NCI-H2196 (cell line): ENCODE data around the gene DSEL.

Source experiments
- DNase-seq: peaks from one replicate; lab custom pipeline; 2025; ENCODE audit not compliant: unreplicated experiment; lab: John Stamatoyannopoulos, UW

DSEL gene

DNA sequence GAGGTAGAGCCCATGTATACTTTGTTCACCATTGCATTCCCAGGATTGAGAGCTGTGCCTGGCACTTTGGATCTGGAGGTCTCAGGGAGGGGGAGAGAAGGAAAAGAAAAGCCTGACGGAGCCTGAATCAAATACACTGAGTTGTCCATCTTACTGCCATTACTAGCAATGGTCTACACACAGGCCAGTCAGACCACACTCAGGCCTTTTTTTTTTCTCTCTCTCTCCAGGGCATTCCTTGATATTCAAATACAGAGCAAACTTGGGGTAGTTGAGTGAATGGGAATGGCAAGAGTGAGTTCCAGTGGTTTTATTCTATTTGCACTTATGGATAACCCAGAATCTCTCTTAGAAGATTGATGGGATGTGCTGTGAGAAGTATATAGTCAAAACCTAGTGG is 11.8 kb downstream of the DSEL start:
- no peak for DNase-seq

GRCh38 chr18:67500522-67501205 is 15.9 kb downstream of the DSEL start:
- DNase-seq, result no peak

DNA sequence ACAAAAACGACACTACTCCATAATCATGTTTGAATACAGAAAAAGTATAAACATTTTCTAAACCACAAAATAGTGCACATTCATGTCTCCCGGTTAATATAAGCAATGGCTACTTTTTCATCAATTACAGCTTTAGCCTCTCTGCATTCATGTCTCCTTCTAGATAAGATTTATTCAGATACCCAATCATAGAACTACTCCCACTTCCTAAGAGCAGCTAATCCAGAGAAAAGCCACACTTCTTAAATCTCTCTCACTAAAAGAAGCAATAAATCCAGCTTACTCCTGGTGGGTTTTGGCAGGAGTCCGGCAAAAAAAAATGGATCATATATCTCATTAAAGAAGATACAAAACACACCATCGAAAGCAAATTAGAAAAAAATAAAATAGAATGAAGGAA is 20.1 kb downstream of the DSEL start:
- no peak for DNase-seq

DNA sequence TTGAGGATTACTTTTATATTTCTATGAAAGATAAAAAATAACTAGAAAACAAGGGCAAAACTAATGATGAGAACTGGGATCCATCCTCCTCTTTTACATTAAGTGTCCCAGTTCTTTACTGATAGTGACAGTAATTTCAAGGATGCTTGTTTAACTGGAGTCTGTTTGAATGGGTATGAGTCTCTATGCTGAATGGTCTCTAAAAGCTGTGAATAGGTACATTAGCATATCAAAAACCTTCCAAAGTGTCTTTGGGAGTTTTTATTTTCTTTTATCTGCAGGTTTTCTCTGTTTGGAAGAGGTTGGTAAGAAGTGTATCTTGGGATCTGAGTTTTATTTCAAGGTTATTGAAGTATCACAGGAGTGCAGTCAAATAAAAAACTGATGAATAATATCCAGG is 30.0 kb downstream of the DSEL start:
- no peak for DNase-seq

DNA sequence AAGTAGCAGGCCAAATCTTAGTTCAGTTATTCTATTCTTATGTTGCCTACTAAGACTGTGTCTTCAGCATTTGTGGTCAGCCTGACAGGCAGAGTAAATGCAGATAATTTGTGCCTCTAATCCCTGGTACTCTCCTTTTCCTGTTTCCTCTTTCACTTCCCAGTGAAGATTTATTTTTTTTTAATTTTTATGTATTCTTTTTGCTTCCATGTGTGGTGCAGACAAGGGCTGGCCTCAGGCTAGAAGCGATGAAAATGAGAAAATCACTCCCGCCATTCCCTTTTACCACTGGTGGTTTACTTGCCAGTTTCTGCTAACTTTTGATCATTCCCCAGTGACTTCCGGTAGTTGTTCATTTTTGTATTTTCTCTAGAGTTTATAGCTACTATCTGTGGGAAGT is 30.9 kb downstream of the DSEL start:
- no peak for DNase-seq

DNA sequence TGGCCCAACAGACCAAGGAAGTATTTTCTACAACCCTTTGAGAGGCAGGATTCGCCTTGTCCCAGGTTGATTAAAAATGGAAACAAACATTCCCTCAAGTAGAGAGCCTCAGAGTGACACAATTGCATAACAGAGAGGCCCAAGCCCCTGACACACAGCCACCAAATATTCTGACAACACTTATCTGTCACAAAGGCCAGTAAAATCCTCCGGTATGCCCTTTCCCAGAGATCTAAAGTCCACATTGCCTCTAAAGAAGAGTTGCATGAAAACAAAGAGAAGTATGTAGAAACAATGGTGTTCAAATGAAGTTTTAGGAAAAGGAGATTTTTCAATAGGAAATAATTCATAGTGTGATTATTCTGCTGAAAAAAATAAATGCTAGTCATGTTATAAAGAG is 32.1 kb downstream of the DSEL start:
- no peak for DNase-seq

GRCh38 chr18:67483952-67484351 is 32.6 kb downstream of the DSEL start:
- DNase-seq, result no peak

DNA sequence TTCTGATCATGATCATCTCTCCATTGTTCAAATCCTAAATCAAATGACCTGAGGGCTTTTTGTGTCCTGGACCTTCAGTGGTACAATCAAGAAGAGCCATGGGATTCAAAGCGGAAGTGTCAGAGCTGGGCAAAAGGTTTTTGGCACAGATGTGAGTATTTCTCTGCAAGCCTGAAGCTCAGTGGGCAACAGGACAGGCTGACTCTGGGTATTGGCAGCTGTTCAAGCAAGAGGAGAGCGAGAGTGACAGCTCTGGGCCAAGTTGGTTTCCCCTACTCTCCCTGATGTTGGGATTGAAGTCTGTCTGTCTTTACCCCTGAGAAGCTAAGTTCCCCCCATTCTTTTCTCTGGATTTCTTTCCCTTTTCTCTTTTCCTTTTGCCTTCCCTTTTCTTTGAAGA is 33.3 kb downstream of the DSEL start:
- DNase-seq, result no peak

- DNase-seq, result no peak
Observed at GRCh38 chr18:67478249-67478648, 38.3 kb downstream of the DSEL start.

DNA sequence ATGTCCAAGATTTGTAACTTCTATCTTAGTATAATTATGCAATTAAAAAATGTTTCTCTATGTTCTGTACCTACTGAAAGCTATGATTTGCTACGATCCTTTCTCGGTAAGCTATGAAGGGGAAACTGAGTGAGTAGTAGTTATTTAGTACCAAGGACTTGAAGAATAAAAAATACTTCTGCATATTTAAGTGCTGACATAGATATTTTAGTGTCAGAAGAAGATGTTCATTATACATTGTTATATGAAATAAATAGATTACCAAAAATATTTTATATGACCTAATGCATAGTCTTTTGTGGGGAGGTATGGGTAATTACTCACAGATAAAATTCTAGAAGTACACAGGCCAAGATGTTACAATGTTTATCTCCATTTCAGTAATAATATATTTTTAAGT is 39.0 kb downstream of the DSEL start:
- DNase-seq, result no peak

- no peak for DNase-seq
Observed at GRCh38 chr18:67476585-67476984, 39.9 kb downstream of the DSEL start.

DNA sequence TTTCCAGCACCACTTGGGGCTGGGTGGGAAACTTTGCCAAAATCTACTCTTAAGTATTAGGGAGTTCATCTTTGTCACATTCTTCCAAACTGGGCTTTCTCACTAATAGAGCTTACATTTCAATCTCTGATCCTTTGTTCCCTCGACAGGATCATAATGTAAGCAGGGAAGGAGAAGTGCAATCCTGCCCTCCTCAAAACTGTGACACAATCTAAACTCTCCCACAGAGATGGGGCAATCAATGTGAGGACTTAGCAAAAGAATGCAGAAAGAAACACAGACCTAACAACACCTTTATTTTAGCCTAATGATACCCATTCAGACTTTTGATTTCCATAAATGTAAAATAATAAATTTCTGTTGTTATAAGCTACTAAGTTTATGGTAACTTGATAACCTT is 40.8 kb downstream of the DSEL start:
- DNase-seq, result no peak

DNA sequence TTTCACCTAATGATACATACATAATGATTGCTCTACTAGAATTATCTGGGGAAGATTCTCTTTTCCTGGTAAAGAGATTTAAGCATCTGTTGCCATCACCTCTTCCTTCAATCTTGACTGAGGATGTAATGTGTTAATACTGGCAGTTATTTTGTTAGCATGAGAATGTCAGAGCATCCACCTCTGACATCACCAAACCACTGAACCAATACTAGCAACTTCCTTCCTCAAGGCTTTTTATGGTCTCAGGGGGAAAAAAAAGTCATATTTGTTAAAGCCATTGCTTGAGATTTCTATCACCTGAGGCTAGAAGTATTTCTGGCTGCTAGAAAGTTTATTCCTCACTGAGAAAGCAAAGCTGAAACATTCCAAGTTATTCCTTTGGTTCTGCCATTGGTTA is 48.5 kb downstream of the DSEL start:
- DNase-seq, result no peak

GRCh38 chr18:67467188-67467587 is 49.3 kb downstream of the DSEL start:
- DNase-seq, result no peak

DNA sequence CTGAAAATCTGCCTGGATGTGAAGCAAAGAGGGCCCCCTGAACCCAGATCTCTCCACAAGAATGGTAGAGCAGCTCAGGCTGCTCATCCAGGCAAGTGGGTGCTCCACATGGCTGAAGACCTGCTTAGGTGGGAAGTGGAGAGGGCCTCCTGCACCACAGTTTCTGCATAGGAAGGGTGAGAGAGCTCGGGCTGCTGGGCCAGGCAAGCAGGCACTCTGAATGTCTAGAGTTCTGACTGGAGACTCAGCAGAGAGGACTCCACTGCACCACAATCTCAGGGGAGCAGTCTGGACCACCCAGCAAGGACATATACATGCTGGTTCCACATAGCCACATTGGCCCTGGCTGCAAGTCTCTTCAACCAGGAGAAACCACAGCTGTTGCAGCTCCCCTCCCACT is 52.0 kb downstream of the DSEL start:
- DNase-seq, result no peak

GRCh38 chr18:67463829-67464228 is 52.7 kb downstream of the DSEL start:
- DNase-seq, result no peak

DNA sequence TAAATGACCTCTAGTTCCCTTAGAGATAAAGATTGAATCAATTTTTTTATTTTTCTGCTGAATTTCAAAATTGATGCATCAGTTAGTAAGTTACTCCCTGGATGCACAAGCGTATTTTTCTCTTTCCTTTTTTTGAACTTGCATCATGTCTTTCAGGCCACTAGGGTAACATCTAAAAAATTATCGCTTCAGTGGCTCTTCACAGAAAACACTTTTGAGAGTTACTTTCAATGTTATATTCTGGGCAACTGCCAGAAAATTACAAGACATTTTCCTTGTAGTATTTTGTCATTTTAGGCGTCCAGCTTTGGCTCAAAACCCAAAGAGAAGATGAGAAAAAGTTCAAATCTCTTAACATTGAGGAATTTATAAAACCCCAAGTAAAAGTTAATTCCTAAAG is 59.8 kb downstream of the DSEL start:
- DNase-seq, result no peak
